HEK293T (cell line): ENCODE data around the gene MMD2.
A peak's percentile ranks its signal among the peaks of the same experiment; 100 is the strongest.

Source experiments
- CTCF ChIA-PET: fragments of 350-600 bp; formaldehyde crosslinking; extraction: SDS; loops from one replicate; lab custom pipeline; 2021; ENCODE audit warnings: antibody characterized with exemption, inconsistent platforms; lab: Yijun Ruan, JAX
- POLR2A ChIA-PET: fragments of 350-600 bp; formaldehyde crosslinking; extraction: SDS; loops from one replicate; lab custom pipeline; 2020; ENCODE audit warnings: antibody characterized with exemption, inconsistent platforms; lab: Yijun Ruan, JAX
- DNase-seq: peaks from one replicate; pipeline ENCODE4 v3.0.0; 2012; ENCODE audit warnings: mixed read lengths; ENCODE audit errors: extremely low spot score
- ARNT ChIP-seq: fragments of 450-650 bp; IDR thresholded peaks from 2 replicates; pipeline ENCODE4 v1.6.1; 2017; ENCODE audit warnings: mild to moderate bottlenecking
- BHLHE40 ChIP-seq: fragments of 450-650 bp; IDR thresholded peaks from 2 replicates; pipeline ENCODE4 v1.6.1; 2016; ENCODE audit warnings: mild to moderate bottlenecking, moderate library complexity, borderline replicate concordance
- CTBP1 ChIP-seq: fragments of 450-650 bp; IDR thresholded peaks from 2 replicates; pipeline ENCODE4 v1.6.1; 2016; ENCODE audit warnings: borderline replicate concordance
- ELF4 ChIP-seq: fragments of 450-650 bp; IDR thresholded peaks from 2 replicates; pipeline ENCODE4 v1.6.1; 2017; ENCODE audit warnings: antibody characterized with exemption
- FOXA1 ChIP-seq: fragments of 450-650 bp; IDR thresholded peaks from 2 replicates; pipeline ENCODE4 v1.6.1; 2016; ENCODE audit warnings: mild to moderate bottlenecking
- FOXK2 ChIP-seq: fragments of 450-650 bp; IDR thresholded peaks from 2 replicates; pipeline ENCODE4 v1.6.1; 2016; ENCODE audit warnings: mild to moderate bottlenecking
- FOXM1 ChIP-seq: fragments of 450-650 bp; IDR thresholded peaks from 2 replicates; pipeline ENCODE4 v1.6.1; 2017; ENCODE audit warnings: mild to moderate bottlenecking, borderline replicate concordance
- HDGF ChIP-seq: fragments of 450-650 bp; IDR thresholded peaks from 2 replicates; pipeline ENCODE4 v1.6.1; 2017; ENCODE audit warnings: antibody characterized with exemption, borderline replicate concordance
- L3MBTL2 ChIP-seq: fragments of 450-650 bp; conservative IDR thresholded peaks from 2 replicates; pipeline ENCODE4 v1.6.1; 2016; ENCODE audit warnings: mild to moderate bottlenecking
- LEF1 ChIP-seq: fragments of 450-650 bp; IDR thresholded peaks from 2 replicates; pipeline ENCODE4 v1.6.1; 2017; ENCODE audit warnings: mild to moderate bottlenecking, borderline replicate concordance
- NFRKB ChIP-seq: fragments of 450-650 bp; IDR thresholded peaks from 2 replicates; pipeline ENCODE4 v1.6.1; 2016; ENCODE audit warnings: mild to moderate bottlenecking, moderate library complexity
- SP1 ChIP-seq: fragments of 450-650 bp; IDR thresholded peaks from 2 replicates; pipeline ENCODE4 v1.6.1; 2017
- SUZ12 ChIP-seq: fragments of 450-650 bp; IDR thresholded peaks from 2 replicates; pipeline ENCODE4 v1.6.1; 2016; ENCODE audit warnings: mild to moderate bottlenecking
- TARDBP ChIP-seq: fragments of 450-650 bp; IDR thresholded peaks from 2 replicates; pipeline ENCODE4 v1.6.1; 2016
- ZNF384 ChIP-seq: fragments of 450-650 bp; IDR thresholded peaks from 2 replicates; pipeline ENCODE4 v1.6.1; 2016
- TF ChIP-seq, protein P1 (sequence below): fragments of 450-650 bp; IDR thresholded peaks from 2 replicates; pipeline ENCODE4 v1.6.1; 2016

Gene MMD2

GRCh38 chr7:4882169-4883032 is 76.6 kb downstream of the MMD2 start:
- CTCF ChIA-PET, result interaction anchor here (0.8 to 1.3 kb wide), 7 partner anchors 13 to 205 kb away, joined by 3 to 7 read pairs (median 4); no protein-coding TSS in a partner anchor
- peak; percentile 57 for DNase-seq
- POLR2A ChIA-PET, result interaction anchor here (0.8 to 1.2 kb wide), 3 partner anchors 8 to 84 kb away, joined by 3 read pairs; no protein-coding TSS in a partner anchor
- TF ChIP-seq NFRKB (no peak), L3MBTL2 (peak; percentile 54), ZNF384 (no peak)

- TF ChIP-seq, protein P1, sequence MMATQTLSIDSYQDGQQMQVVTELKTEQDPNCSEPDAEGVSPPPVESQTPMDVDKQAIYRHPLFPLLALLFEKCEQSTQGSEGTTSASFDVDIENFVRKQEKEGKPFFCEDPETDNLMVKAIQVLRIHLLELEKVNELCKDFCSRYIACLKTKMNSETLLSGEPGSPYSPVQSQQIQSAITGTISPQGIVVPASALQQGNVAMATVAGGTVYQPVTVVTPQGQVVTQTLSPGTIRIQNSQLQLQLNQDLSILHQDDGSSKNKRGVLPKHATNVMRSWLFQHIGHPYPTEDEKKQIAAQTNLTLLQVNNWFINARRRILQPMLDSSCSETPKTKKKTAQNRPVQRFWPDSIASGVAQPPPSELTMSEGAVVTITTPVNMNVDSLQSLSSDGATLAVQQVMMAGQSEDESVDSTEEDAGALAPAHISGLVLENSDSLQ, result no peak
- TF ChIP-seq BHLHE40, result no peak
- ChIA-PET CTCF (no interaction called here), POLR2A (no interaction called here)
- DNase-seq, result no peak
These were observed 78.8 kb downstream of the MMD2 start for GRCh38 chr7:4880218-4880617.

DNA sequence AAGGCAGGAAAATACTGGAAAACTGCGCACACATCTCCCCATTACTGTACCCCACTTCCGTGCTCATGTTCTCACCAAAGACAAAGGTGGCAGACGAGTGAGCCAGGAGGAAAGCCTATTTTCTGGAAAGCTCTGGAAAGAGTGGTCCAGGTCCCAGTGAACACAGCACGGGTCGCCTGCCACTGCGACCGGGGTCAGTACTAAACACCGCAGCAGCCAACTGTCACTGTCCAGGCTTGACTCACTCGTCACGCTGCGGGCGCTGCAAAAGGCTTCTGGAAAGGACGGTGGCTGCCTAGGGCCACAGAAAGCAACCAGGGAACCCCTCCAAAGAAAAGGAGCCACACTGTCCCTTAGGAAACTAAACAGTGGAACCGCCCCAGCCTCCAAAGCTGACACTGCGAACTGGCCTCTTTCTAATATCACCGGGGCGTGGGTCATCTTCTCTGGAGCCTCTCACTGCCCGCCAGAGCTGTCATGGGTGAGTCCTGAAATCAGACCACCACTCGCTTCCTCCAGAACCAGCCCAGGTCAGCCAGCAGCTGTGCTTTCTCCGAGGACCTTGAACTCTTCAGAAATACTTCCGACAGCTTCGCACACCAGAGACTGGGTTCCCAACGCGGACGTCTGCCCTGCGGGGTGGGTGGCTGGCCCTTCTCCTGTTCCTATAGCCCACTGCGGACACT is 79.4 kb downstream of the MMD2 start:
- no peak for TF ChIP-seq L3MBTL2
- TF ChIP-seq, protein P1, result no peak
- no peak for TF ChIP-seq SUZ12
- no peak for TF ChIP-seq ELF4
- TF ChIP-seq CTBP1, result no peak
- no peak for TF ChIP-seq SP1
- TF ChIP-seq FOXK2, result no peak
- ChIA-PET POLR2A (no interaction called here), CTCF (no interaction called here)
- no peak for DNase-seq

GRCh38 chr7:4878336-4879335 is 80.4 kb downstream of the MMD2 start:
- no peak for DNase-seq
- no peak for TF ChIP-seq FOXM1
- no peak for TF ChIP-seq ZNF384
- TF ChIP-seq TARDBP, result no peak
- TF ChIP-seq CTBP1, result no peak
- no peak for TF ChIP-seq NFRKB
- no peak for TF ChIP-seq L3MBTL2
- no peak for TF ChIP-seq SUZ12
- no peak for TF ChIP-seq HDGF
- no peak for TF ChIP-seq ARNT
- no peak for TF ChIP-seq LEF1
- TF ChIP-seq ELF4, result no peak
- TF ChIP-seq, protein P1, result no peak
- TF ChIP-seq FOXK2, result no peak
- TF ChIP-seq FOXA1, result no peak
- ChIA-PET CTCF (no interaction called here), POLR2A (no interaction called here)

- POLR2A ChIA-PET, result no interaction called here
- TF ChIP-seq ELF4, result no peak
- TF ChIP-seq TARDBP, result no peak
- TF ChIP-seq FOXK2, result no peak
- TF ChIP-seq HDGF, result no peak
- TF ChIP-seq, protein P1, result no peak
- TF ChIP-seq NFRKB, result no peak
- no peak for TF ChIP-seq FOXA1
- TF ChIP-seq LEF1, result no peak
- TF ChIP-seq CTBP1, result no peak
- TF ChIP-seq ZNF384, result no peak
- TF ChIP-seq FOXM1, result no peak
- TF ChIP-seq SUZ12, result no peak
- no peak for TF ChIP-seq ARNT
- no peak for TF ChIP-seq BHLHE40
- no peak for TF ChIP-seq L3MBTL2
- TF ChIP-seq SP1, result no peak
- no peak for DNase-seq
- CTCF ChIA-PET, result no interaction called here
These were observed 82.4 kb downstream of the MMD2 start for GRCh38 chr7:4876586-4876985.
